Suprapubic skin (tissue), 4 donors: Measurements from ENCODE around the gene RBM3. TPM values are rescaled to one million over a fixed set of nuclear protein-coding genes. Genes with fewer than 3 reads are reported as not detected.
"Not testable (repeated sequence)": the region's sequence is repeated elsewhere in the genome, so short reads cannot be mapped to it uniquely, and the experiment has no call there.

Experiments
- DNase-seq, 2 donors: peaks; one replicate each; pipeline ENCODE4 v3.0.0-alpha.2; 2019; ENCODE audit warnings: low spot score in 2 of 2
- H3K27ac ChIP-seq: fragments of 200-600 bp; sonication (generic); one replicate; pipeline ENCODE4 v1.5.1; 2019
- H3K27me3 ChIP-seq: fragments of 200-600 bp; sonication (generic); one replicate; pipeline ENCODE4 v1.5.1; 2019
- H3K36me3 ChIP-seq: fragments of 200-600 bp; sonication (generic); one replicate; pipeline ENCODE4 v1.5.1; 2019
- H3K4me1 ChIP-seq: fragments of 200-600 bp; sonication (generic); one replicate; pipeline ENCODE4 v1.5.1; 2019
- H3K4me3 ChIP-seq: fragments of 200-600 bp; sonication (generic); one replicate; pipeline ENCODE4 v1.5.1; 2019; ENCODE audit warnings: mild to moderate bottlenecking
- H3K9me3 ChIP-seq: fragments of 200-600 bp; sonication (generic); one replicate; pipeline ENCODE4 v1.5.1; 2019
- CTCF ChIP-seq, 2 donors: fragments of 200-600 bp in 1 of 2; fragments of 450-650 bp in 1 of 2; sonication (generic) in 1 of 2; IDR thresholded peaks; one replicate each; pipeline ENCODE4 v1.5.1; 2016 to 2019; ENCODE audit warnings: antibody characterized with exemption in 2 of 2, mild to moderate bottlenecking in 1 of 2, moderate library complexity in 1 of 2
- EP300 ChIP-seq: sonication (generic); formaldehyde crosslinking; IDR thresholded peaks from one replicate; pipeline ENCODE4 v1.6.1; 2017; ENCODE audit warnings: antibody characterized with exemption
- POLR2A ChIP-seq, 2 donors: fragments of 450-650 bp; IDR thresholded peaks; one replicate each; pipeline ENCODE4 v1.6.1; 2017; ENCODE audit warnings: antibody characterized with exemption in 2 of 2, mild to moderate bottlenecking in 2 of 2, moderate library complexity in 2 of 2
- POLR2AphosphoS5 ChIP-seq, 3 donors: sonication (generic); formaldehyde crosslinking; IDR thresholded peaks; one replicate each; pipeline ENCODE4 v1.6.1; 2017; ENCODE audit warnings: antibody characterized with exemption in 3 of 3
- whole genome bisulfite sequencing: methylation state at CpG from one replicate; pipeline ENCODE4 v1.1.5; 2018; 5-methylcytosine and 5-hydroxymethylcytosine counted together
- total RNA-seq, 4 donors: library from RNA; depleted of rRNA; stranded (reverse); fragments of >200 nt; gene quantifications; one replicate each; pipeline ENCODE4 v1.1.0, GENCODE V29; 2016

The RBM3 gene
- total RNA-seq, 4 donors from 2014 or later, result 167 to 245 (median 204) TPM

GRCh38 chrX:48541140-48541814 is 33.0 kb upstream of the RBM3 start:
- 79% methylated on average over 10 of the region's 10 CpGs for WGBS
- H3K36me3 ChIP-seq, result peaks cover 13% of the 10 kb centered on the region
- no peaks in the 10 kb centered on the region for H3K27me3 ChIP-seq
- H3K4me3 ChIP-seq, result no peak overlapping the region
- no peaks in the 10 kb centered on the region for H3K9me3 ChIP-seq
- peaks cover 9% of the 10 kb centered on the region for H3K4me1 ChIP-seq
- H3K27ac ChIP-seq, result no peak overlapping the region
- DNase-seq, result no peak
- no peak for TF ChIP-seq POLR2A (IDR thresholded peaks at IDR 0.05)
- TF ChIP-seq POLR2AphosphoS5 (IDR thresholded peaks at IDR 0.05), result no peak
- TF ChIP-seq EP300, result no peak
- TF ChIP-seq CTCF (IDR thresholded peaks at IDR 0.05), result no peak

GRCh38 chrX:48548871-48549270 is 25.4 kb upstream of the RBM3 start:
- Histone ChIP-seq H3K36me3 (peaks cover 34% of the 10 kb centered on the region), H3K4me1 (no peaks in the 10 kb centered on the region)
- 90% methylated on average over 3 of the region's 3 CpGs for WGBS

GRCh38 chrX:48555731-48556325 is 18.5 kb upstream of the RBM3 start:
- H3K36me3 ChIP-seq, result peaks cover 34% of the 10 kb centered on the region
- not testable (repeated sequence) for DNase-seq, H3K4me1 ChIP-seq, H3K9me3 ChIP-seq, H3K27ac ChIP-seq, H3K27me3 ChIP-seq, H3K4me3 ChIP-seq
- WGBS, result 87% methylated on average over 9 of the region's 9 CpGs

More at GRCh38 chrX:48548871-48549270, 25.4 kb upstream of the RBM3 start:
- no peak overlapping the region for H3K4me3 ChIP-seq
- TF ChIP-seq EP300 (no peak), POLR2AphosphoS5 (IDR thresholded peaks at IDR 0.05) (no peak), CTCF (IDR thresholded peaks at IDR 0.05) (no peak)
- no peak for DNase-seq
- no peaks in the 10 kb centered on the region for H3K9me3 ChIP-seq
- H3K27ac ChIP-seq, result no peak overlapping the region
- H3K27me3 ChIP-seq, result no peaks in the 10 kb centered on the region

- 71% methylated on average over 4 of the region's 4 CpGs for WGBS
- Histone ChIP-seq H3K4me1 (no peaks in the 10 kb centered on the region), H3K4me3 (no peak overlapping the region), H3K27ac (no peak overlapping the region), H3K27me3 (no peaks in the 10 kb centered on the region), H3K36me3 (peaks cover 30% of the 10 kb centered on the region), H3K9me3 (no peaks in the 10 kb centered on the region)
- no peak for DNase-seq
- TF ChIP-seq POLR2AphosphoS5 (IDR thresholded peaks at IDR 0.05), result no peak
- no peak for TF ChIP-seq EP300
- TF ChIP-seq POLR2A (IDR thresholded peaks at IDR 0.05), result no peak
- TF ChIP-seq CTCF (IDR thresholded peaks at IDR 0.05), result no peak
Measured at GRCh38 chrX:48558271-48558670, 16.0 kb upstream of the RBM3 start.

- no peaks in the 10 kb centered on the region for H3K27me3 ChIP-seq
- no peak for DNase-seq
- no peak overlapping the region for H3K27ac ChIP-seq
- no peak for TF ChIP-seq CTCF (IDR thresholded peaks at IDR 0.05)
- TF ChIP-seq EP300, result no peak
- TF ChIP-seq POLR2AphosphoS5 (IDR thresholded peaks at IDR 0.05), result no peak
- TF ChIP-seq POLR2A (IDR thresholded peaks at IDR 0.05), result no peak
- no peak overlapping the region for H3K4me3 ChIP-seq
- H3K4me1 ChIP-seq, result no peaks in the 10 kb centered on the region
- H3K9me3 ChIP-seq, result no peaks in the 10 kb centered on the region
- 98% methylated on average over 14 of the region's 24 CpGs for WGBS
- peaks cover 30% of the 10 kb centered on the region for H3K36me3 ChIP-seq
Measured at GRCh38 chrX:48559636-48560035, 14.6 kb upstream of the RBM3 start.
